Nephron (organoid): Measurements from ENCODE around the gene ENTREP1.

Source experiments
- H3K27ac Mint-ChIP-seq, 3 experiments: 2 replicates each; pipeline ENCODE4 v1.8.0; 2020; ENCODE audit warnings: mixed read lengths in 3 of 3, mild to moderate bottlenecking in 2 of 3, moderate library complexity in 1 of 3
- H3K27me3 Mint-ChIP-seq: 2 replicates; pipeline ENCODE4 v1.8.0; 2021; ENCODE audit warnings: low read depth, mild to moderate bottlenecking, moderate library complexity, mixed read lengths
- H3K36me3 Mint-ChIP-seq: 2 replicates; pipeline ENCODE4 v1.8.0; 2020; ENCODE audit warnings: low read depth, mixed read lengths
- H3K4me1 Mint-ChIP-seq: 2 replicates; pipeline ENCODE4 v1.8.0; 2020; ENCODE audit warnings: mixed read lengths
- H3K4me3 Mint-ChIP-seq, 3 experiments: 2 replicates each; pipeline ENCODE4 v1.8.0; 2020; ENCODE audit warnings: mild to moderate bottlenecking in 3 of 3, mixed read lengths in 3 of 3, moderate library complexity in 2 of 3
- H3K9me3 Mint-ChIP-seq: 2 replicates; pipeline ENCODE4 v1.8.0; 2020; ENCODE audit warnings: mixed read lengths
- CTCF ChIP-seq, 3 experiments: fragments of 200-600 bp; sonication (generic); IDR thresholded peaks; one replicate each; pipeline ENCODE4 v1.5.0; 2021; ENCODE audit warnings: antibody characterized with exemption in 3 of 3; ENCODE audit not compliant: unreplicated experiment in 3 of 3

Gene ENTREP1

GRCh38 chr9:69325409-69326212 is 596 bp downstream of the ENTREP1 start:
- H3K4me1 Mint-ChIP-seq: peaks cover 18% of the 10 kb centered on the region
- peak overlapping the region; percentile 85 to 89 (median 86) for H3K4me3 Mint-ChIP-seq
- H3K9me3 Mint-ChIP-seq: no peaks in the 10 kb centered on the region
- H3K27ac Mint-ChIP-seq: no peak overlapping the region
- H3K27me3 Mint-ChIP-seq: peaks cover 81% of the 10 kb centered on the region
- no peak for TF ChIP-seq CTCF (IDR thresholded peaks at IDR 0.05; ENCODE audit: unreplicated experiment in 3 of 3)
- H3K36me3 Mint-ChIP-seq: no peaks in the 10 kb centered on the region

- H3K4me3 Mint-ChIP-seq: peak overlapping the region; percentile 85 to 89 (median 86)
- no peak overlapping the region for H3K27ac Mint-ChIP-seq
- peaks cover 79% of the 10 kb centered on the region for H3K27me3 Mint-ChIP-seq
Observed at GRCh38 chr9:69326261-69326660, 1.2 kb downstream of the ENTREP1 start.

GRCh38 chr9:69330580-69330979 is 5.6 kb downstream of the ENTREP1 start:
- H3K27ac Mint-ChIP-seq: no peak overlapping the region
- H3K4me1 Mint-ChIP-seq: peaks cover 6% of the 10 kb centered on the region
- peaks cover 48% of the 10 kb centered on the region for H3K27me3 Mint-ChIP-seq
- no peak overlapping the region for H3K4me3 Mint-ChIP-seq
- TF ChIP-seq CTCF (IDR thresholded peaks at IDR 0.05; ENCODE audit: unreplicated experiment in 3 of 3): no peak
- H3K9me3 Mint-ChIP-seq: no peaks in the 10 kb centered on the region
- no peaks in the 10 kb centered on the region for H3K36me3 Mint-ChIP-seq

More at GRCh38 chr9:69326261-69326660, 1.2 kb downstream of the ENTREP1 start:
- Mint-ChIP-seq H3K36me3 (no peaks in the 10 kb centered on the region), H3K9me3 (no peaks in the 10 kb centered on the region), H3K4me1 (peaks cover 14% of the 10 kb centered on the region)
- TF ChIP-seq CTCF (IDR thresholded peaks at IDR 0.05; ENCODE audit: unreplicated experiment in 3 of 3): no peak

- H3K9me3 Mint-ChIP-seq: no peaks in the 10 kb centered on the region
- peaks cover 41% of the 10 kb centered on the region for H3K27me3 Mint-ChIP-seq
- H3K4me3 Mint-ChIP-seq: no peak overlapping the region
- TF ChIP-seq CTCF (IDR thresholded peaks at IDR 0.05; ENCODE audit: unreplicated experiment in 3 of 3): no peak
- H3K36me3 Mint-ChIP-seq: no peaks in the 10 kb centered on the region
- H3K27ac Mint-ChIP-seq: no peak overlapping the region
- no peaks in the 10 kb centered on the region for H3K4me1 Mint-ChIP-seq
Observed at GRCh38 chr9:69331444-69331843, 6.4 kb downstream of the ENTREP1 start.

GRCh38 chr9:69332067-69332685 is 7.2 kb downstream of the ENTREP1 start:
- no peak overlapping the region for H3K4me3 Mint-ChIP-seq
- TF ChIP-seq CTCF (IDR thresholded peaks at IDR 0.05; ENCODE audit: unreplicated experiment in 3 of 3): no peak
- H3K9me3 Mint-ChIP-seq: no peaks in the 10 kb centered on the region
- no peak overlapping the region for H3K27ac Mint-ChIP-seq
- no peaks in the 10 kb centered on the region for H3K4me1 Mint-ChIP-seq
- H3K27me3 Mint-ChIP-seq: peaks cover 34% of the 10 kb centered on the region
- H3K36me3 Mint-ChIP-seq: no peaks in the 10 kb centered on the region
